ENCODE data around the gene GRIN3A.
"Not testable (repeated sequence)": the region's sequence is repeated elsewhere in the genome, so short reads cannot be mapped to it uniquely, and the experiment has no call there.

DNA sequence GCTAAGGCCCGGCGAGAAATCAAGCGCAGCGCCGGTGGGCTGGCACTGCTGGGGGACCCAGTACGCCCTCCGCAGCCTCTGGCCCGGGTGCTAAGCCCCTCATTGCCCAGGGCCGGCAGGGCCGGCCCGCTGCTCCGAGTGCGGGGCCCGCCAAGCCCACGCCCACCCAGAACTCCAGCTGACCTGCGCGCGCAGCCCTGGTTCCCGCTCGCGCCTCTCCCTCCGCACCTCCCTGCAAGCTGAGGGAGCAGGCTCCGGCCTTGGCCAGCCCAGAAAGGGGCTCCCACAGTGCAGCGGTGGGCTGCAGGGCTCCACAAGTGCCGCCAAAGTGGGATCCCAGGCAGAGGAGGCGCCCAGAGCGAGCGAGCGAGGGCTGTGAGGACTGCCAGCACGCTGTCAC, 14.2 kb downstream of the GRIN3A start:
- not testable (repeated sequence) for TF ChIP-seq HNRNPH1 (optimal IDR thresholded peaks at IDR 0.05; ENCODE audit: low read depth, low read length); EZH2 (IDR thresholded peaks at IDR 0.05; ENCODE audit: borderline replicate concordance, low read depth, low read length); NR1H2 (CRISPR knock-in tag; IDR thresholded peaks at IDR 0.05); MCM5 (IDR thresholded peaks at IDR 0.05; ENCODE audit: low read depth); POLR2A (conservative IDR thresholded peaks at IDR 0.05); TEAD2 (tag; IDR thresholded peaks at IDR 0.05)
